Muscle layer of duodenum (tissue), 2 donors: Measurements from ENCODE around the gene TADA3.

Source experiments
- H3K27ac ChIP-seq: one replicate; pipeline ENCODE4 v1.7.0; 2013; ENCODE audit warnings: mild to moderate bottlenecking, low read length
- H3K27me3 ChIP-seq: one replicate; pipeline ENCODE4 v1.7.0; 2013; ENCODE audit warnings: low read depth, mild to moderate bottlenecking, control low read depth, low read length
- H3K36me3 ChIP-seq, 2 donors: one replicate each; pipeline ENCODE4 v1.7.0; 2013; ENCODE audit warnings: low read length in 2 of 2, control low read depth in 1 of 2, mild to moderate bottlenecking in 1 of 2; ENCODE audit not compliant: insufficient read depth in 2 of 2, control insufficient read depth in 1 of 2
- H3K4me1 ChIP-seq, 2 donors: one replicate each; pipeline ENCODE4 v1.7.0; 2013; ENCODE audit warnings: low read length in 2 of 2, mild to moderate bottlenecking in 2 of 2, control low read depth in 1 of 2, moderate library complexity in 1 of 2; ENCODE audit not compliant: insufficient read depth in 2 of 2, control insufficient read depth in 1 of 2
- H3K4me3 ChIP-seq, 2 donors: one replicate each; pipeline ENCODE4 v1.7.0; 2013; ENCODE audit warnings: low read length in 2 of 2, low read depth in 1 of 2, mild to moderate bottlenecking in 1 of 2
- H3K9me3 ChIP-seq, 2 donors: one replicate each; pipeline ENCODE4 v1.7.0; 2013; ENCODE audit warnings: low read length in 2 of 2, control low read depth in 1 of 2, mild to moderate bottlenecking in 1 of 2; ENCODE audit not compliant: control insufficient read depth in 1 of 2
- donor health status: healthy.

The TADA3 gene

GRCh38 chr3:9792405-9793160, at the start of gene TADA3, which contains the start of gene ARPC4:
Gene TADA3, minus strand, starts transcription at chr3:9792473. Its CDS starts 1,007 bp downstream, at chr3:9791466.
Gene ARPC4, plus strand, starts transcription at chr3:9793082. Its CDS starts 40 bp downstream, at chr3:9793122.
- H3K4me3 ChIP-seq: peak within 1 kb of the TSS; percentile 97 to 98
- no peaks in the 10 kb centered on the region for H3K9me3 ChIP-seq
- H3K36me3 ChIP-seq: peaks cover 24 to 31% of the 10 kb centered on the region in 2 donors
- H3K27me3 ChIP-seq: no peaks in the 10 kb centered on the region
- H3K27ac ChIP-seq: peak within 1 kb of the TSS; percentile 97
- H3K4me1 ChIP-seq: peaks cover 5 to 41% of the 10 kb centered on the region in 2 donors

GRCh38 chr3:9841015-9841414, 48.7 kb upstream of the TADA3 start:
- H3K27me3 ChIP-seq: no peaks in the 10 kb centered on the region
- H3K9me3 ChIP-seq: no peaks in the 10 kb centered on the region
- peaks cover 18 to 35% of the 10 kb centered on the region in 2 donors for H3K36me3 ChIP-seq
- no peak overlapping the region for H3K4me3 ChIP-seq
- no peak overlapping the region for H3K27ac ChIP-seq
- peaks cover 0 to 11% of the 10 kb centered on the region in 2 donors for H3K4me1 ChIP-seq

- peaks cover 0 to 6% of the 10 kb centered on the region in 2 donors for H3K4me1 ChIP-seq
- H3K27me3 ChIP-seq: no peaks in the 10 kb centered on the region
- H3K4me3 ChIP-seq: no peak overlapping the region
- peaks cover 29 to 55% of the 10 kb centered on the region in 2 donors for H3K36me3 ChIP-seq
- H3K9me3 ChIP-seq: no peaks in the 10 kb centered on the region
- H3K27ac ChIP-seq: no peak overlapping the region
These were observed 46.6 kb upstream of the TADA3 start for GRCh38 chr3:9838856-9839255.

- peaks cover 0 to 2% of the 10 kb centered on the region in 2 donors for H3K4me1 ChIP-seq
- no peaks in the 10 kb centered on the region for H3K27me3 ChIP-seq
- no peak overlapping the region for H3K27ac ChIP-seq
- peaks cover 34 to 63% of the 10 kb centered on the region in 2 donors for H3K36me3 ChIP-seq
- H3K4me3 ChIP-seq: no peak overlapping the region
- no peaks in the 10 kb centered on the region for H3K9me3 ChIP-seq
These were observed 45.7 kb upstream of the TADA3 start for GRCh38 chr3:9837701-9838582.

GRCh38 chr3:9834520-9835380, 42.5 kb upstream of the TADA3 start:
- Histone ChIP-seq H3K4me3 (no peak overlapping the region), H3K4me1 (no peaks in the 10 kb centered on the region), H3K27ac (no peak overlapping the region), H3K9me3 (no peaks in the 10 kb centered on the region), H3K27me3 (no peaks in the 10 kb centered on the region), H3K36me3 (peaks cover 29 to 61% of the 10 kb centered on the region in 2 donors)

GRCh38 chr3:9833078-9833477, 40.8 kb upstream of the TADA3 start:
- no peaks in the 10 kb centered on the region for H3K27me3 ChIP-seq
- H3K4me3 ChIP-seq: no peak overlapping the region
- H3K27ac ChIP-seq: no peak overlapping the region
- no peaks in the 10 kb centered on the region for H3K4me1 ChIP-seq
- H3K36me3 ChIP-seq: peaks cover 25 to 60% of the 10 kb centered on the region in 2 donors
- H3K9me3 ChIP-seq: no peaks in the 10 kb centered on the region

- Histone ChIP-seq H3K27ac (no peak overlapping the region), H3K4me3 (no peak overlapping the region), H3K36me3 (peaks cover 25 to 65% of the 10 kb centered on the region in 2 donors), H3K9me3 (no peaks in the 10 kb centered on the region), H3K4me1 (no peaks in the 10 kb centered on the region), H3K27me3 (no peaks in the 10 kb centered on the region)
These were observed 39.0 kb upstream of the TADA3 start for GRCh38 chr3:9831253-9831652.

GRCh38 chr3:9828801-9829755, 36.8 kb upstream of the TADA3 start:
- Histone ChIP-seq H3K27ac (no peak overlapping the region), H3K4me1 (no peaks in the 10 kb centered on the region), H3K36me3 (peaks cover 13 to 50% of the 10 kb centered on the region in 2 donors), H3K9me3 (no peaks in the 10 kb centered on the region), H3K27me3 (no peaks in the 10 kb centered on the region), H3K4me3 (no peak overlapping the region)

- Histone ChIP-seq H3K27ac (no peak overlapping the region), H3K36me3 (peaks cover 4 to 36% of the 10 kb centered on the region in 2 donors)
These were observed 34.7 kb upstream of the TADA3 start for GRCh38 chr3:9826815-9827573.

More at GRCh38 chr3:9826815-9827573, 34.7 kb upstream of the TADA3 start:
- H3K27me3 ChIP-seq: no peaks in the 10 kb centered on the region
- no peak overlapping the region for H3K4me3 ChIP-seq
- H3K4me1 ChIP-seq: no peaks in the 10 kb centered on the region
- H3K9me3 ChIP-seq: no peaks in the 10 kb centered on the region
